Activated CD4-positive, alpha-beta T cell treated with anti-CD3 and anti-CD28 coated beads for 36 hours (primary cell): Measurements from ENCODE around the gene STRIT1. TPM values are rescaled to one million over a fixed set of nuclear protein-coding genes. Genes with fewer than 3 reads are reported as not detected.
A peak's percentile ranks its signal among the peaks of the same experiment; 100 is the strongest.

Source experiments
- ATAC-seq: fragments of 200-7000 bp; cut with Tn5 transposase; one replicate; pipeline ENCODE4 v1.10.0; 2021; ENCODE audit warnings: mild to moderate bottlenecking, moderate library complexity
- CTCF ChIA-PET: fragments of 350-600 bp; sonication (Branson Sonifier 250); formaldehyde crosslinking; loops from one replicate; lab custom pipeline; 2021; ENCODE audit warnings: antibody characterized with exemption; lab: Charles Lee
- POLR2A ChIA-PET: fragments of 350-600 bp; sonication (Branson Sonifier 250); formaldehyde crosslinking; loops from one replicate; lab custom pipeline; 2021; ENCODE audit warnings: antibody characterized with exemption, inconsistent platforms; lab: Charles Lee
- DNase-seq: peaks from one replicate; pipeline ENCODE4 v3.0.0-alpha.2; 2020
- H3K27ac Mint-ChIP-seq: one replicate; pipeline ENCODE4 v1.8.0; 2021; ENCODE audit warnings: mixed read lengths
- H3K27me3 Mint-ChIP-seq: one replicate; pipeline ENCODE4 v1.8.0; 2021; ENCODE audit warnings: mixed read lengths
- H3K36me3 Mint-ChIP-seq: one replicate; pipeline ENCODE4 v1.8.0; 2021; ENCODE audit warnings: low read depth, mixed read lengths
- H3K4me1 Mint-ChIP-seq: one replicate; pipeline ENCODE4 v1.8.0; 2021; ENCODE audit warnings: mixed read lengths
- H3K4me3 Mint-ChIP-seq: one replicate; pipeline ENCODE4 v1.8.0; 2021; ENCODE audit warnings: mild to moderate bottlenecking, moderate library complexity, mixed read lengths
- H3K9me3 Mint-ChIP-seq: one replicate; pipeline ENCODE4 v1.8.0; 2021; ENCODE audit warnings: low read depth, mixed read lengths
- intact Hi-C, 2 experiments: fragments of 100-400 bp; cut with DNase I in 1 of 2; cut with micrococcal nuclease in 1 of 2; formaldehyde crosslinking; loops; one replicate each; pipeline versions ENCODE4 v1.14.2 to v1.15.1; 2022 to 2024; cut with DNase I, micrococcal nuclease
- total RNA-seq, 2 experiments: library from RNA; stranded (reverse); gene quantifications; one replicate each; pipeline ENCODE4 v1.2.3, GENCODE V29; 2021

The STRIT1 gene
- not detected for total RNA-seq

GRCh38 chr3:155293516-155293915, at the start of gene STRIT1:
Gene STRIT1, minus strand, starts transcription at chr3:155293683.
- Mint-ChIP-seq H3K27me3 (no peaks in the 10 kb centered on the region), H3K36me3 (no peaks in the 10 kb centered on the region), H3K27ac (no peak within 1 kb of the TSS), H3K4me3 (no peak within 1 kb of the TSS), H3K9me3 (peaks cover 6% of the 10 kb centered on the region), H3K4me1 (no peaks in the 10 kb centered on the region)
- intact Hi-C loops: no loop called here
- ATAC-seq (no peak), DNase-seq (no peak)
- ChIA-PET CTCF (no interaction called here), POLR2A (no interaction called here)

- no peak for DNase-seq
- no peak for ATAC-seq
- Mint-ChIP-seq H3K36me3 (no peaks in the 10 kb centered on the region), H3K27ac (no peak overlapping the region), H3K4me3 (no peak overlapping the region), H3K27me3 (peaks cover 4% of the 10 kb centered on the region), H3K4me1 (no peaks in the 10 kb centered on the region), H3K9me3 (no peaks in the 10 kb centered on the region)
- intact Hi-C loops: no loop called here
- CTCF ChIA-PET: interaction anchor here (0.6 kb wide), 1 partner anchor 363 kb away, joined by 5 read pairs; no protein-coding TSS in a partner anchor
- POLR2A ChIA-PET: no interaction called here
Measured at GRCh38 chr3:155342344-155342743, 48.9 kb upstream of the STRIT1 start.

- no peaks in the 10 kb centered on the region for H3K36me3 Mint-ChIP-seq
- intact Hi-C loops: no loop called here
- POLR2A ChIA-PET: no interaction called here
- no peaks in the 10 kb centered on the region for H3K9me3 Mint-ChIP-seq
- no peak for DNase-seq
- no peak for ATAC-seq
- peaks cover 11% of the 10 kb centered on the region for H3K4me1 Mint-ChIP-seq
- H3K27ac Mint-ChIP-seq: no peak overlapping the region
- CTCF ChIA-PET: no interaction called here
- peaks cover 4% of the 10 kb centered on the region for H3K27me3 Mint-ChIP-seq
- H3K4me3 Mint-ChIP-seq: no peak overlapping the region
Measured at GRCh38 chr3:155339052-155339451, 45.6 kb upstream of the STRIT1 start.

- no peaks in the 10 kb centered on the region for H3K36me3 Mint-ChIP-seq
- DNase-seq: no peak
- POLR2A ChIA-PET: no interaction called here
- no peak overlapping the region for H3K4me3 Mint-ChIP-seq
- ATAC-seq: no peak
- CTCF ChIA-PET: interaction anchor here (1.3 to 1.4 kb wide), 2 partner anchors 12 to 366 kb away, joined by 4 read pairs; no protein-coding TSS in a partner anchor
- no peaks in the 10 kb centered on the region for H3K9me3 Mint-ChIP-seq
- peaks cover 11% of the 10 kb centered on the region for H3K4me1 Mint-ChIP-seq
- H3K27me3 Mint-ChIP-seq: peaks cover 4% of the 10 kb centered on the region
- intact Hi-C loops: no loop called here
- H3K27ac Mint-ChIP-seq: no peak overlapping the region
Measured at GRCh38 chr3:155335724-155336354, 42.4 kb upstream of the STRIT1 start.

GRCh38 chr3:155334914-155335723, 41.6 kb upstream of the STRIT1 start:
- CTCF ChIA-PET: interaction anchor here (1.3 to 1.4 kb wide), 2 partner anchors 12 to 367 kb away, joined by 4 read pairs; no protein-coding TSS in a partner anchor
- intact Hi-C loops: no loop called here
- Mint-ChIP-seq H3K9me3 (no peaks in the 10 kb centered on the region), H3K27me3 (peaks cover 4% of the 10 kb centered on the region), H3K4me3 (no peak overlapping the region), H3K36me3 (no peaks in the 10 kb centered on the region), H3K27ac (no peak overlapping the region), H3K4me1 (peaks cover 11% of the 10 kb centered on the region)
- ATAC-seq: peak; percentile 60
- DNase-seq: peak; percentile 40
- POLR2A ChIA-PET: no interaction called here

GRCh38 chr3:155334215-155334913, 40.9 kb upstream of the STRIT1 start:
- Mint-ChIP-seq H3K36me3 (no peaks in the 10 kb centered on the region), H3K4me3 (no peak overlapping the region), H3K27ac (no peak overlapping the region), H3K27me3 (no peaks in the 10 kb centered on the region), H3K9me3 (no peaks in the 10 kb centered on the region), H3K4me1 (peaks cover 11% of the 10 kb centered on the region)
- ATAC-seq: no peak
- ChIA-PET CTCF (no interaction called here), POLR2A (no interaction called here)
- no peak for DNase-seq
- intact Hi-C loops: no loop called here

- peaks cover 11% of the 10 kb centered on the region for H3K4me1 Mint-ChIP-seq
- ChIA-PET POLR2A (no interaction called here), CTCF (interaction anchor here (0.6 kb wide), 1 partner anchor 25 kb away, joined by 3 read pairs; no protein-coding TSS in a partner anchor)
- DNase-seq (no peak), ATAC-seq (no peak)
- no peaks in the 10 kb centered on the region for H3K36me3 Mint-ChIP-seq
- no peaks in the 10 kb centered on the region for H3K27me3 Mint-ChIP-seq
- no peak overlapping the region for H3K27ac Mint-ChIP-seq
- H3K9me3 Mint-ChIP-seq: no peaks in the 10 kb centered on the region
- intact Hi-C loops: no loop called here
- H3K4me3 Mint-ChIP-seq: no peak overlapping the region
Measured at GRCh38 chr3:155332716-155333115, 39.2 kb upstream of the STRIT1 start.

- intact Hi-C loops: no loop called here
- Mint-ChIP-seq H3K27me3 (no peaks in the 10 kb centered on the region), H3K4me1 (peaks cover 11% of the 10 kb centered on the region), H3K27ac (no peak overlapping the region), H3K9me3 (no peaks in the 10 kb centered on the region), H3K36me3 (no peaks in the 10 kb centered on the region), H3K4me3 (no peak overlapping the region)
- ChIA-PET POLR2A (no interaction called here), CTCF (no interaction called here)
- no peak for ATAC-seq
- no peak for DNase-seq
Measured at GRCh38 chr3:155331078-155331477, 37.6 kb upstream of the STRIT1 start.

GRCh38 chr3:155330370-155330769, 36.9 kb upstream of the STRIT1 start:
- DNase-seq: no peak
- POLR2A ChIA-PET: no interaction called here
- no peak overlapping the region for H3K4me3 Mint-ChIP-seq
- ATAC-seq: no peak
- H3K36me3 Mint-ChIP-seq: no peaks in the 10 kb centered on the region
- H3K4me1 Mint-ChIP-seq: peaks cover 10% of the 10 kb centered on the region
- no peaks in the 10 kb centered on the region for H3K27me3 Mint-ChIP-seq
- H3K27ac Mint-ChIP-seq: no peak overlapping the region
- CTCF ChIA-PET: no interaction called here
- intact Hi-C loops: no loop called here
- H3K9me3 Mint-ChIP-seq: no peaks in the 10 kb centered on the region

- Mint-ChIP-seq H3K36me3 (no peaks in the 10 kb centered on the region), H3K27me3 (no peaks in the 10 kb centered on the region), H3K4me3 (no peak overlapping the region), H3K27ac (no peak overlapping the region), H3K4me1 (peaks cover 3% of the 10 kb centered on the region), H3K9me3 (no peaks in the 10 kb centered on the region)
- intact Hi-C loops: loop anchor here in 1 of 2 experiments (10.0 kb wide), 1 partner anchor 995 kb away; no protein-coding TSS in a partner anchor
- no peak for DNase-seq
- CTCF ChIA-PET: no interaction called here
- ATAC-seq: no peak
- POLR2A ChIA-PET: no interaction called here
Measured at GRCh38 chr3:155329513-155330048, 36.1 kb upstream of the STRIT1 start.

- Mint-ChIP-seq H3K27ac (no peak overlapping the region), H3K9me3 (no peaks in the 10 kb centered on the region), H3K4me1 (no peaks in the 10 kb centered on the region), H3K4me3 (no peak overlapping the region), H3K36me3 (no peaks in the 10 kb centered on the region), H3K27me3 (no peaks in the 10 kb centered on the region)
- no peak for DNase-seq
- intact Hi-C loops: loop anchor here in 1 of 2 experiments (10.0 kb wide), 1 partner anchor 993 kb away; no protein-coding TSS in a partner anchor
- CTCF ChIA-PET: no interaction called here
- POLR2A ChIA-PET: no interaction called here
- ATAC-seq: no peak
Measured at GRCh38 chr3:155327871-155328270, 34.4 kb upstream of the STRIT1 start.
